Measurements from ENCODE around the gene NEK4.

- TF ChIP-seq TEAD4 (IDR thresholded peaks at IDR 0.05) (no peak), EGR1 (IDR thresholded peaks at IDR 0.05) (no peak), TAF1 (IDR thresholded peaks at IDR 0.05; ENCODE audit: low read depth) (no peak), ZBTB7A (IDR thresholded peaks at IDR 0.05; ENCODE audit: low read depth) (no peak), YY1 (IDR thresholded peaks at IDR 0.05; ENCODE audit: low read depth) (no peak), TCF12 (IDR thresholded peaks at IDR 0.05; ENCODE audit: low read depth) (no peak), EP300 (IDR thresholded peaks at IDR 0.05; ENCODE audit: borderline replicate concordance) (no peak), FOXM1 (IDR thresholded peaks at IDR 0.05; ENCODE audit: borderline replicate concordance, low read depth) (no peak)
These were observed 87.1 kb downstream of the NEK4 start for GRCh38 chr3:52683611-52684010.

All from Ishikawa (cell line).